K562 (cell line): ENCODE data around the gene MRPS6. TPM values are rescaled to one million over a fixed set of nuclear protein-coding genes. Genes with fewer than 3 reads are reported as not detected.

Experiments used
- ATAC-seq: fragments of 200-7000 bp; cut with Tn5 transposase; 3 replicates; pipeline ENCODE4 v1.9.1; 2020; ENCODE audit warnings: moderate library complexity
- BruUV-seq: library from RNA; stranded (reverse); fragments of 400-500 nt; replicated peaks from 2 replicates; lab custom pipeline; 2021; lab: Mats Ljungman, UMichigan
- CTCF ChIA-PET: fragments of 300-600 bp; formaldehyde crosslinking; extraction: SDS; loops from one replicate; lab custom pipeline; 2021; ENCODE audit warnings: low intra/inter-chr PET ratio; lab: Yijun Ruan, JAX
- POLR2A ChIA-PET: fragments of 300-600, 350-650 bp; sonication (Branson Sonifier 250); formaldehyde crosslinking; extraction: SDS; loops from one replicate; lab custom pipeline; 2021; ENCODE audit warnings: antibody characterized with exemption, inconsistent platforms; lab: Yijun Ruan, JAX
- DNase-seq, 4 experiments: peaks; one replicate each; pipeline versions ENCODE4 v3.0.0 to v3.0.0-alpha.2; 2011 to 2018; ENCODE audit warnings: low spot score in 3 of 4, mixed read lengths in 3 of 4; ENCODE audit errors: extremely low read depth in 1 of 4
- FAIRE-seq: peaks from 2 replicates; lab custom pipeline; 2011; peaks lifted over from hg19 to GRCh38; lab: Jason Lieb, UNC
- H2AFZ ChIP-seq: 2 replicates; pipeline ENCODE4 v1.6.0; 2011; ENCODE audit warnings: low read depth, low read length, control low read depth, inconsistent platforms
- H3K27ac ChIP-seq: fragments of 200-600 bp; 3 replicates; pipeline ENCODE4 v1.8.0; 2011; ENCODE audit warnings: low read depth, mild to moderate bottlenecking, control low read depth, inconsistent platforms, low read length, moderate library complexity, mixed read lengths; ENCODE audit errors: extremely low read depth
- H3K27me3 ChIP-seq, 2 experiments: fragments of 300-600 bp in 1 of 2; 2 replicates in 1 of 2; 3 replicates in 1 of 2; pipeline versions ENCODE4 v1.6.0 to v1.8.0; 2011; ENCODE audit warnings: inconsistent platforms in 2 of 2, low read length in 2 of 2, mild to moderate bottlenecking in 1 of 2, mixed read lengths in 1 of 2, moderate library complexity in 1 of 2; ENCODE audit not compliant: control insufficient read depth in 2 of 2, insufficient read depth in 2 of 2
- H3K36me3 ChIP-seq: fragments of 300-600 bp; 3 replicates; pipeline ENCODE4 v1.8.0; 2011; ENCODE audit warnings: mild to moderate bottlenecking, low read length, inconsistent platforms; ENCODE audit not compliant: control insufficient read depth, insufficient read depth
- H3K4me1 ChIP-seq, 2 experiments: fragments of 200-600 bp in 1 of 2; replicated peaks in 1 of 2; 2 replicates in 1 of 2; 3 replicates in 1 of 2; pipeline versions ENCODE4 v1.5.1 to v1.8.0; 2011; ENCODE audit warnings: inconsistent platforms in 2 of 2, low read length in 2 of 2, mild to moderate bottlenecking in 1 of 2, mixed read lengths in 1 of 2, moderate library complexity in 1 of 2; ENCODE audit not compliant: control insufficient read depth in 2 of 2, insufficient read depth in 2 of 2
- H3K4me2 ChIP-seq: 2 replicates; pipeline ENCODE4 v1.6.1; 2011; ENCODE audit warnings: low read length, control low read depth, inconsistent platforms, mixed read lengths; ENCODE audit not compliant: insufficient read depth
- H3K4me3 ChIP-seq: fragments of 200-600 bp; sonication (generic), shearing (Covaris generic); 2 replicates; pipeline ENCODE4 v1.5.1; 2016; ENCODE audit warnings: control low read depth, inconsistent platforms
- H3K79me2 ChIP-seq: fragments of 200-600 bp; 3 replicates; pipeline ENCODE4 v1.8.0; 2011; ENCODE audit warnings: low read length, inconsistent platforms; ENCODE audit not compliant: control insufficient read depth, insufficient read depth
- H3K9ac ChIP-seq, 2 experiments: 2 replicates each; pipeline versions ENCODE4 v1.6.0 to v1.6.1; 2011; ENCODE audit warnings: low read depth in 2 of 2, low read length in 2 of 2, control low read depth in 1 of 2, inconsistent platforms in 1 of 2, mild to moderate bottlenecking in 1 of 2, mixed read lengths in 1 of 2; ENCODE audit not compliant: insufficient read depth in 1 of 2
- H3K9me1 ChIP-seq: one replicate; pipeline ENCODE4 v1.6.0; 2011; ENCODE audit warnings: inconsistent platforms, mild to moderate bottlenecking, low read length, moderate library complexity; ENCODE audit not compliant: control insufficient read depth, insufficient read depth
- H3K9me3 ChIP-seq: replicated peaks from 2 replicates; pipeline ENCODE4 v1.5.1; 2011; ENCODE audit warnings: low read depth, low read length, inconsistent platforms; ENCODE audit not compliant: control insufficient read depth, insufficient read depth
- H4K20me1 ChIP-seq: replicated peaks from 2 replicates; pipeline ENCODE4 v1.6.1; 2011; ENCODE audit warnings: low read length, inconsistent platforms, mixed read lengths; ENCODE audit not compliant: control insufficient read depth, insufficient read depth
- DIDO1 ChIP-seq: fragments of 450-650 bp; IDR thresholded peaks from 2 replicates; pipeline ENCODE4 v1.6.1; 2016; ENCODE audit warnings: low read depth, missing biosample characterization, missing genetic modification characterization
- FOXK2 ChIP-seq, 2 experiments: fragments of 450-650 bp; IDR thresholded peaks in 1 of 2; conservative IDR thresholded peaks in 1 of 2; 2 replicates each; pipeline ENCODE4 v1.6.1; 2016; ENCODE audit warnings: low read depth in 2 of 2, mild to moderate bottlenecking in 1 of 2
- HDAC1 ChIP-seq, 2 experiments: fragments of 450-650 bp; IDR thresholded peaks; 2 replicates each; pipeline ENCODE4 v1.6.1; 2016 to 2017; ENCODE audit warnings: inconsistent platforms in 1 of 2, mild to moderate bottlenecking in 1 of 2, moderate library complexity in 1 of 2
- IRF9 ChIP-seq: fragments of 450-650 bp; IDR thresholded peaks from 2 replicates; pipeline ENCODE4 v1.6.1; 2016; ENCODE audit warnings: missing biosample characterization, missing genetic modification characterization
- NR2C1 ChIP-seq, 2 experiments: fragments of 450-650 bp; IDR thresholded peaks; 2 replicates each; pipeline ENCODE4 v1.6.1; 2017; ENCODE audit warnings: mild to moderate bottlenecking in 2 of 2, antibody characterized with exemption in 1 of 2, inconsistent platforms in 1 of 2, missing compliant biosample characterization in 1 of 2, missing genetic modification characterization in 1 of 2
- NR2C2 ChIP-seq, 2 experiments: fragments of 200-800 bp in 1 of 2; sonication (Bioruptor generic) in 1 of 2; sonication (generic) in 1 of 2; formaldehyde crosslinking in 1 of 2; IDR thresholded peaks; 2 replicates each; pipeline versions ENCODE4 v1.6.1 to v1.8.0; 2016 to 2022; ENCODE audit warnings: mild to moderate bottlenecking in 1 of 2, missing compliant biosample characterization in 1 of 2, missing genetic modification characterization in 1 of 2, missing genetic modification reagents in 1 of 2
- PHF21A ChIP-seq: fragments of 450-650 bp; IDR thresholded peaks from 2 replicates; pipeline ENCODE4 v1.6.1; 2017; ENCODE audit warnings: low read depth, borderline replicate concordance
- PHF8 ChIP-seq: fragments of 200-600 bp; sonication (generic); IDR thresholded peaks from 2 replicates; pipeline ENCODE4 v1.6.1; 2012; ENCODE audit warnings: mixed run types, mild to moderate bottlenecking, inconsistent platforms, low read length, moderate library complexity, borderline replicate concordance
- SIRT6 ChIP-seq: IDR thresholded peaks from one replicate; pipeline ENCODE4 v1.6.1; 2012; ENCODE audit warnings: low read depth, mild to moderate bottlenecking, control low read depth, inconsistent platforms, low read length, moderate library complexity
- TAF15 ChIP-seq: fragments of 200-400 bp; formaldehyde crosslinking; IDR thresholded peaks from 2 replicates; pipeline ENCODE4 v1.6.1; 2017; ENCODE audit warnings: mild to moderate bottlenecking, low read depth, low read length, moderate library complexity
- TEAD2 ChIP-seq: fragments of 450-650 bp; IDR thresholded peaks from 2 replicates; pipeline ENCODE4 v1.6.1; 2016; ENCODE audit warnings: missing genetic modification characterization, control low read depth, missing compliant biosample characterization
- TOE1 ChIP-seq, 2 experiments: fragments of 450-650 bp in 1 of 2; sonication (generic) in 1 of 2; formaldehyde crosslinking in 1 of 2; IDR thresholded peaks; 2 replicates each; pipeline versions ENCODE4 v1.7.1 to v1.8.0; 2016 to 2022; ENCODE audit warnings: borderline replicate concordance in 2 of 2, mild to moderate bottlenecking in 2 of 2, antibody characterized with exemption in 1 of 2, inconsistent platforms in 1 of 2, low read depth in 1 of 2, missing genetic modification reagents in 1 of 2, moderate library complexity in 1 of 2
- WGBS: fragments of 100-300 bp; shearing (Covaris generic); methylation state at CpG from one replicate; pipeline ENCODE4 v1.1.6; 2016; ENCODE audit warnings: low coverage, mixed read lengths; ENCODE audit not compliant: insufficient coverage; ENCODE audit errors: missing lambda C conversion rate; 5-methylcytosine and 5-hydroxymethylcytosine counted together
- in situ Hi-C: fragments of 300-500 bp; cut with MboI; formaldehyde crosslinking; loops from 4 replicates; pipeline ENCODE4 v1.15.0; 2018; ENCODE audit warnings: inconsistent platforms, mixed read lengths
- intact Hi-C: fragments of 100-400 bp; cut with micrococcal nuclease; formaldehyde crosslinking; loops from 2 replicates; pipeline ENCODE4 v1.14.2; 2022
- polyA plus RNA-seq, 8 experiments: library from polyadenylated mRNA; depleted of rRNA in 4 of 8; stranded (reverse) in 5 of 8; unstranded in 3 of 8; fragments of >200 nt; fragmentation: Nextera tagmentation in 2 of 8; fragmentation: Illumina TruSeq in 1 of 8; extraction: Ambion mirVana in 2 of 8; extraction: Trizol in 1 of 8; gene quantifications; 2 replicates each; pipeline versions ENCODE4 v1.2.1 to v1.2.3, GENCODE V29; 2011 to 2014; ENCODE audit warnings: inconsistent platforms in 1 of 8, missing spikeins in 1 of 8
- total RNA-seq, 7 experiments: library from RNA; depleted of rRNA in 6 of 7; stranded (reverse); fragments of >200 nt in 6 of 7; fragmentation: Illumina TruSeq in 2 of 7; extraction: Trizol in 2 of 7; gene quantifications; 2 replicates each; pipeline versions ENCODE4 v1.2.1 to v1.2.3, GENCODE V29; 2011 to 2021; ENCODE audit warnings: low replicate concordance in 1 of 7
- TF ChIP-seq, protein P1 (sequence below): fragments of 450-650 bp; IDR thresholded peaks from 2 replicates; pipeline ENCODE4 v1.6.1; 2017; ENCODE audit warnings: antibody characterized with exemption, mild to moderate bottlenecking
- TF ChIP-seq, protein P2 (sequence below): fragments of 250-450 bp; sonication (Bioruptor Pico); IDR thresholded peaks from 2 replicates; pipeline ENCODE4 v1.6.1; 2021; ENCODE audit warnings: mild to moderate bottlenecking

The MRPS6 gene
- total and polyA plus RNA-seq, 9 of the 15 experiments (the other 6 are each of a cell fraction or from before 2014, with no cell fraction given): 26.1 to 72.0 (median 39.3) TPM

DNA sequence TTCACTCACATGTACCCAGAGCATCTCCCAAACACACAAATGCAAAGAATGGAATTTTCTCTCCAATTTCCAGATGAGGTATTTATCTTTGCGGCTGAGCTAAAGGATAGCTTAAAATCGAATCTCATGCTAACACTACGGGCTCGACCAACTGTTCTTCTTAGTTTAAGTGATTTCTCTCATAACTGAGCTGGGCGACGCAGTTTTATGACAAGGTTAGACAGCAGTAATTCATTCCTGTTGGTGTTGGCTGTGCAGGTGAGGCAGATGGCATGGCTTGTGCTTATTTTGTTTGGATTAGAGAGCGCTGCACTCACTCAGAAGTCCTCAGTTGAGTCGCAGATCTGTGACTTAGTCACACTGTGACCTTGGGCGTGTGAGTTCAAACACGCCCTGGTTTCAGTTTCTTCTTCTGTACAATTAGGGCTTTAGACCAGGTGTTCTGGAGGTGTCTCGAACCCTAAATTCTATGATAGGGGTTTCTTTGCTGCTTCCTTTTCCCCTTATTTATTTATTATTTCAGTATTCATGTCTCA is 41.5 kb upstream of the MRPS6 start:
- ChIA-PET CTCF (no interaction called here), POLR2A (interaction anchor here (1.1 to 2.1 kb wide), 2 partner anchors 8 to 30 kb away, joined by 4 to 5 read pairs; no protein-coding TSS in a partner anchor)
- Histone ChIP-seq H3K9me1 (no peaks in the 10 kb centered on the region), H3K27ac (peak overlapping the region; percentile 28; the same call in 1 of the 3 replicates), H4K20me1 (no peaks in the 10 kb centered on the region), H3K9me3 (no peaks in the 10 kb centered on the region), H3K36me3 (no peaks in the 10 kb centered on the region), H2AFZ (peak overlapping the region; percentile 94), H3K9ac (peak overlapping the region; percentile 10 to 19; a peak in 1 of 4 replicates), H3K4me3 (no peak overlapping the region), H3K27me3 (peaks cover 0 to 16% of the 10 kb centered on the region in 2 experiments; a peak in 3 of 5 replicates), H3K79me2 (no peaks in the 10 kb centered on the region), H3K4me2 (peak overlapping the region; percentile 57), H3K4me1 (peaks cover 0 to 14% of the 10 kb centered on the region in 2 experiments; a peak in 2 of 5 replicates)
- DNase-seq: peak in 2 of 4 experiments; percentile 27 to 48
- ATAC-seq: peak; percentile 40
- peak; percentile 40 for FAIRE-seq
- 37% methylated on average over 11 of the region's 11 CpGs for WGBS
- no TSS peak for BruUV-seq
- in situ Hi-C loops: no loop called here
- intact Hi-C loops: loop anchor here (5.0 kb wide), 2 partner anchors 55 to 100 kb away; no protein-coding TSS in a partner anchor
- TF ChIP-seq TEAD2 (tag): no peak
- no peak for TF ChIP-seq IRF9 (tag)
- no peak for TF ChIP-seq PHF8
- no peak for TF ChIP-seq SIRT6
- TF ChIP-seq DIDO1 (tag): peak; percentile 60; the same call in 1 of the 2 replicates
- TF ChIP-seq, protein P1, sequence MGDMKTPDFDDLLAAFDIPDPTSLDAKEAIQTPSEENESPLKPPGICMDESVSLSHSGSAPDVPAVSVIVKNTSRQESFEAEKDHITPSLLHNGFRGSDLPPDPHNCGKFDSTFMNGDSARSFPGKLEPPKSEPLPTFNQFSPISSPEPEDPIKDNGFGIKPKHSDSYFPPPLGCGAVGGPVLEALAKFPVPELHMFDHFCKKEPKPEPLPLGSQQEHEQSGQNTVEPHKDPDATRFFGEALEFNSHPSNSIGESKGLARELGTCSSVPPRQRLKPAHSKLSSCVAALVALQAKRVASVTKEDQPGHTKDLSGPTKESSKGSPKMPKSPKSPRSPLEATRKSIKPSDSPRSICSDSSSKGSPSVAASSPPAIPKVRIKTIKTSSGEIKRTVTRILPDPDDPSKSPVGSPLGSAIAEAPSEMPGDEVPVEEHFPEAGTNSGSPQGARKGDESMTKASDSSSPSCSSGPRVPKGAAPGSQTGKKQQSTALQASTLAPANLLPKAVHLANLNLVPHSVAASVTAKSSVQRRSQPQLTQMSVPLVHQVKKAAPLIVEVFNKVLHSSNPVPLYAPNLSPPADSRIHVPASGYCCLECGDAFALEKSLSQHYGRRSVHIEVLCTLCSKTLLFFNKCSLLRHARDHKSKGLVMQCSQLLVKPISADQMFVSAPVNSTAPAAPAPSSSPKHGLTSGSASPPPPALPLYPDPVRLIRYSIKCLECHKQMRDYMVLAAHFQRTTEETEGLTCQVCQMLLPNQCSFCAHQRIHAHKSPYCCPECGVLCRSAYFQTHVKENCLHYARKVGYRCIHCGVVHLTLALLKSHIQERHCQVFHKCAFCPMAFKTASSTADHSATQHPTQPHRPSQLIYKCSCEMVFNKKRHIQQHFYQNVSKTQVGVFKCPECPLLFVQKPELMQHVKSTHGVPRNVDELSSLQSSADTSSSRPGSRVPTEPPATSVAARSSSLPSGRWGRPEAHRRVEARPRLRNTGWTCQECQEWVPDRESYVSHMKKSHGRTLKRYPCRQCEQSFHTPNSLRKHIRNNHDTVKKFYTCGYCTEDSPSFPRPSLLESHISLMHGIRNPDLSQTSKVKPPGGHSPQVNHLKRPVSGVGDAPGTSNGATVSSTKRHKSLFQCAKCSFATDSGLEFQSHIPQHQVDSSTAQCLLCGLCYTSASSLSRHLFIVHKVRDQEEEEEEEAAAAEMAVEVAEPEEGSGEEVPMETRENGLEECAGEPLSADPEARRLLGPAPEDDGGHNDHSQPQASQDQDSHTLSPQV: no peak
- TF ChIP-seq NR2C1 (IDR thresholded peaks at IDR 0.05): peak; percentile 85
- TF ChIP-seq NR2C1 (tag; IDR thresholded peaks at IDR 0.05): peak; percentile 90
- TF ChIP-seq TAF15: no peak
- TF ChIP-seq FOXK2 (conservative IDR thresholded peaks at IDR 0.05 in 1 of 2, IDR thresholded peaks at IDR 0.05 in 1 of 2; ENCODE audit: low read depth in 2 of 2): no peak
- TF ChIP-seq HDAC1 (IDR thresholded peaks at IDR 0.05): no peak
- TF ChIP-seq, protein P2, sequence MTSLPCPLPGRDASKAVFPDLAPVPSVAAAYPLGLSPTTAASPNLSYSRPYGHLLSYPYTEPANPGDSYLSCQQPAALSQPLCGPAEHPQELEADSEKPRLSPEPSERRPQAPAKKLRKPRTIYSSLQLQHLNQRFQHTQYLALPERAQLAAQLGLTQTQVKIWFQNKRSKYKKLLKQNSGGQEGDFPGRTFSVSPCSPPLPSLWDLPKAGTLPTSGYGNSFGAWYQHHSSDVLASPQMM (CRISPR knock-in tag): no peak
- TF ChIP-seq PHF21A: no peak
- no peak for TF ChIP-seq TOE1 (IDR thresholded peaks at IDR 0.05; ENCODE audit: borderline replicate concordance)
- no peak for TF ChIP-seq TOE1 (CRISPR knock-in tag; IDR thresholded peaks at IDR 0.05; ENCODE audit: borderline replicate concordance, low read depth)
- TF ChIP-seq NR2C2 (CRISPR knock-in tag; IDR thresholded peaks at IDR 0.05): no peak
- peak; percentile 97 for TF ChIP-seq NR2C2 (tag; IDR thresholded peaks at IDR 0.05)
